Iris pigment epithelial cell (primary cell): ENCODE measurements around the gene HSD17B3.
"Not testable (repeated sequence)": the region's sequence is repeated elsewhere in the genome, so short reads cannot be mapped to it uniquely, and the experiment has no call there.

Experiments used
- DNase-seq: peaks from one replicate; pipeline ENCODE4 v3.0.0-alpha.2; 2011; ENCODE audit warnings: low read depth

Gene HSD17B3

DNA sequence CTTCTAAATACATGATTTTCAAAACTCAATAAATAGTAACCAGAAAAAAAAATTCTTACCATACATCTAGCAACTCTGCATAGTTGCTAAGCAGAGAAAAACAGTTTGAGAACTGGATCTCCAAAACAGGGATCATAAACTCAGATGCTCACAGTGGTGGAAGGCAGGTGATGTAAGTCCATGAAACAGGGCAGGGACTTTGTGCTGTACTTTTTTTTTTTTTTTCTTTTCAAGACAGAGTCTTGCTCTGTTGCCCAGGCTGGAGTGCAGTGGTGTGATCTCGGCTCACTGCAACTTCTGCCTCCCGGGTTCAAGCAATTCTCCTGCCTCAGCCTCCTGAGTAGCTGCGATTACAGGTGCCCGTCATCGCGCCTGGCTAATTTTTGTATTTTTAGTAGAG lies 5.0 kb upstream of the HSD17B3 start:
- DNase-seq: not testable (repeated sequence)

DNA sequence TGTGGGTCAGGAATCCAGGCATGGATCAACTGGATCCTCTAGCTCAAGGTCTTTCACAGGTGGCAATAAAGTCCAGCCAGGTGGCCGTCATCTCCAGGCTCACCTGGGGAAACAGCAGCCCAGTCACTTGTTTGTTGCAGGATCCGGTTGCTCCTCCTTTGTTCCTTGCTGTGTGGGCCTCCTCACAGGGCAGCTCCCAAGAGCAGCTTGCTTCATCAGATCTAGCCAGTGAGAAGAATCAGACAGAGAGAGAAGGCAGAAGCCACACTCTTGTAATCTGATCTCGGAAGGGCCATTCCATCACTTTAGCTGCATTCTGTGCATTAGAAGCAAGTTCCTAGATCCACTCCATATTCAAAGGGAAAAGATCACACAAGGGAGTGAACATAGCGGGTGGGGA lies 3.2 kb upstream of the HSD17B3 start:
- peak; percentile 39 for DNase-seq

DNA sequence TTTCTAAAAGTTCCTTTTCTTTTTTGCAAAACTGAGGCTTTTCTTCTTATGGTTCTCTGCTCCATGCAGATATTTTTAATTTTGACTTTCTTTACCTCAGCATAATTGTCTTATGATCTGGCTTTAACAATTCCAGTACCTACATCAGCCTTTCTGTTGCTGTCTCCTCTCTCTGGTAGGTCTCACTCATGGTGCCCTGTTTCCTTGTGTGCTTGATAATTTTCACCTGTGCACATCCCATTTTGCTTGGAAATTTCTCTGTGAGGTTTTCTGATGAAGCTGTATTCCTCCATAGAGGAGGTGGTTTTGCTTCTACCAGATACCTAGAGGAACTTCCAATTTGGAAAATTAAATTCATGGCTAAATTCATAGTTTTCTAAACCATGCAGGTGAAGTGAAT lies 2.3 kb upstream of the HSD17B3 start:
- DNase-seq: no peak

DNA sequence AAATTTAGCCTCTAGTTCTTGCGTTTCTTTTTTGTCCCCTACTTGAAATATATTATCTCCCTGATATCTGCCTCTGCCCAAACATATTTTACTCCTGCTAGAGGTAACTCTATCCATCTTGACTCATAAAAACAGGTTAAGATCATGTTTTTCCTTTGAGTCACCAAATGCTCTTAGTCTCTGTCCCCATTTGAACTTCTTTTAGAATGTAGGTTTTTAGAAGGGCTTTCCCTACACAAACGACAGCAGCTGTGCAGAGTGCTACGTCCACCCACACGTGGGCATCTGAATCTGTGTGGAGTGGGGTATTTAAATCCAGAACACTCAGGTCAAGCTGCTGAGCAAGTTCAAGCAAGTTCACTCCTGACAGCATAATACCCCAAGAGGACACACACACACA lies 2.2 kb downstream of the HSD17B3 start:
- DNase-seq: peak; percentile 70

DNA sequence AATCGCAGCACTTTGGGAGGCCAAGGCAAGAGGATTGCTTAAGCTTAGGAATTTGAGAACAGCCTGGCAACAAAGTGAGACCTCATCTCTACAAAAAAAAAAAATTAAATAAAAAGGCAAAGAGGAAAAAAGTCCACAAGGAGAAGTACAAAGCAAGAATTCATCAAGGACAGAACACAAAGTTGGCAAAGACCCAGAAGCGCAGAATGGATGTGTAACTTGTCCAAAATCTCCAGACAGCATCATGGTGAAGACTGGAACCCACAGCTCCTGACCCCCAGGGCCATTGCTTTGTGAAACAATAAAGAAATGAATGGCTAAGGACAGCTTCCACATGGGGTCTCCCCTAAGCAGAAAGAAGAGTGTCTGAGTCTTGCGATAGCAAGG lies 7.8 kb downstream of the HSD17B3 start:
- DNase-seq: no peak

DNA sequence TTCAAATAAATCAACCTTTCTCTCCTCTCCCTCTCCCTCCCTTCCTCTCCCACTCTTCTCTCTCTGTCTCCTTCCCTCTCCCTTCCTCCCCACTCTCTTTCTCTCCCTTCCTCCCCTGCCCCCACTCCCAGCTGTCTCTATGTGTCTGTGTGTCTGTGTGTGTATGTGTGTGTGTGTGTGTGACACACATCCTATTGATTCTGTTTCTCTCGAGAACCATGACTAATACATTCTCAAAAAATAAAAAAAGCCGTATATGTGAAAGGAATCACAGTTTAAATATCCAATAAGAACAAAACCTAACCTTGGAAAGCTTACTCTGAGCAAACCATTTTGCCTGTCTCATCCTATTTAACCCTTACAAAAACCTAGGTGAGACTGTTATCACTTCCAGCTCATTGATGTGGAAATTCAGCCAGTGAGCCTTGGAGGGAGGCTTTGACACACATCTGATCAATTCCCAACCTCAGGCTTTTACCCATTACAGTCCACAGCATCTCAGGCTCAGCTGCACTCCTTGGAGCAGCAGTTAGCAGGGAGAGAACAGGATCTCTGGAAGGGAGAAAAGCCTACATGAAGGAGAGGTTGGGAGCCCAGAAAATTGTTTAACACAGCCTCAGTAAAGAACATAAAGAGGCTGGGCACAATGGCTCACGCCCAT lies 8.3 kb downstream of the HSD17B3 start:
- DNase-seq: peak; percentile 65

DNA sequence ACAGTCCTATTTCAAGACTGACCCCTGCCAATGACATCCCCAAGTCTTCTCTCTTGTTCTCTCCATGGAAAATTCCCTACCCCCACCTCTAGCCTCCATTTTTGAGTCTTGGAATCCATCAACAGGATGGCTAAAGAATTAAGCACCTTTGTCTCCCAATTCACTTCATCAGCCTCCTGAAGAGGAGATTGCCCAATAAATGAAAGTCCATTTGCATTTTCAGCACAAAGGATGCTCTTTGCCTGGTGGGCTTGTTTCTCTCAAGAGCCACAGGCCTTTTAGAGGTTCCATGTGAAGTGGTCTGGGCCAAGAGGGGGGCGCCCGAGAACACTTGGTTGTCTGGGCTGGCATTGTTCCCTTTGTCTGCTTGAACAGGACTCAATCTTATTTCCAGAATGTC lies 12.6 kb downstream of the HSD17B3 start:
- no peak for DNase-seq

DNA sequence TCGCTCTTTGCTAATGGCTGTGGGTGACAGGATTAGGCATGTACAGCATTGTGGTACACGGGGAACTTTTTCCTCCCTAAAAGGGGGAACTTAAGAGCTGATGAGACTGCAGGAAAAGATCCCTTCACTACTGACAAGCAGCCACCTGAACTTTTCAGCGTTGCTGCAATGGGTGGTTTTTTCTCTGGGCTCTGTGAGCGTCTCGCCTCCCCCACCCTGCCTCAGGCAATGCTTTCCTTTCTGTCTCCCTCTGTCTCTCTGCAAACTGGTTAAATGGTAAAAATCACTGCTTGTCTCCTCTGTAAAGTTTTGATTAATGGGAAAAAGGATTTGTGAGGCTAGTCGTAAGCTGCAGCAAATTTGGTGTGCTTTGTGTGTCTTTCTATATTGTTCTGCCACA lies 20.3 kb downstream of the HSD17B3 start:
- no peak for DNase-seq

DNA sequence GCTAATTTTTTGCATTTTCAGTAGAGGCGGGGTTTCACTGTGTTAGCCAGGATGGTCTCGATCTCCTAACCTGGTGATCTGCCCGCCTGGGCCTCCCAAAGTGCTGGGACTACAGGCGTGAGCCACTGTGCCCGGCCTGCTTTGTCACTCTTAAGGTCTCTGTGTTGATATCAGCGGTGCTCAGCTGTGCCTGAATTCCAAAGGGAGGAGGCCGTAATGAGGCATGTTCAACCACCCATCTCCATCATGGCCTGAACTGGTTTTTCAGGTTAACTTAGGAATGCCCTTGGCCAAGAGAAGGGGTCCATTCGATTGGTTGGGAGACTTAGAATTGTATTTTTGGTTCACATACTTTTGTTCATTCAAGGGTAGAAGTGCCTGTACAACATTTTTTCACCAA lies 22.0 kb downstream of the HSD17B3 start:
- no peak for DNase-seq

DNA sequence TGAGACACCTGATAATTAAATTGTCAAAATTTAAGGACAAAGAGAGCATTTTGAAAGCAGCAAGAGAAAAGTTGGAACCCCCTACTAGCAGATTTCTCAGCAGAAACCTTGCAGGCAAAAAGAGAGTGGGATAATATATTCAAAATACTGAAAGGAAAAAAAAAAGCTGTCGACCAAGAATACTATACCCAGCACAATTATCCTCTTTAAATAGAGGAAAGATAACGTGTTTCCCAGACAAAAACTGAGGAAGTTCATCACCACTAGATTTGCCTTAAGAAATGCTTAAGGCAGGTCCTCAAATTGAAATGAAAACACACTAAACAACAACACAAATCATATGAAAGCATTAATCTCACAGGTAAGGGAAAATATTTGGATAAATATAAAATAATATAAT lies 27.0 kb downstream of the HSD17B3 start:
- DNase-seq: no peak

DNA sequence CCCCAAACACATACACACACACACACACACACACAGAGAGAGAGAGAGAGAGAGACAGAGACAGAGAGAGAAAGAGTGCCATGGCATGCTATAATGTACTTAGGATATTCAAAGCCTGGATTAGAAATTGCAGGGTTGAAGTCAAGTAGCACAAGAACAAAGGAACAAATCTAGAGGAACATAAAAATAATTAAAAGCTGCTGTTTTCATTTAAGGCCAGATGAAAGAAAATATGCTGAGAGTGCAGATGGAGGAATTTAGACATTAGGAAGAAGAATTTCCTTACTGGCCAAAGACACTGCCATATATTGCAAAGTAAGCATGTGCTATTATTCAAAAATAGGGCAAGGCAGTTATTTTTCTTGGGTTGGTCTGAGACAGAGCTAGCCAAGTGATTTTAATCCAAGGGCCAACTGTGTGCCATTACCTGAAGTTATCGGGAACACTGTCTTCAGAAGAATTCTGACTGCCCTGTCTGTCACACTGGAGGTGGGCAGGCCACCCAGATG lies 31.7 kb downstream of the HSD17B3 start:
- no peak for DNase-seq

DNA sequence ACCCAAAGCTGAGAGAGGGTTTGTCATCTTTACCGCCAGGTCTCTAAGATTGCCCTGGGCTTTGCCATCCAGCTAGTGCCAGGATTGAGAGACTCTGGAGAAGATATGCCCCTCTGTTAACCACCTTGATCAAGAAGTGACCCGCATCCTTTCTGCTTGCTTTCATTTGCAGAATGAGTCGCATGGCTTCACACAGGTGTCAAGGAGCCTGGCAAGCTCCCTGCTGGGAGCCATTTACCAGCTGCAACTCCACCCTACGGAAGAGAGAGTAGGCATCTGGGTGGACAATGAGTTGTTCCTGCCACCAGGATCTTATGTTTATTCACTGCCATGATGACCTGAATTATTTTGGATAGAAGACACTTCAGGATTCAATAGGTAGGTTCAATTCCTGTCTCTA lies 43.0 kb downstream of the HSD17B3 start:
- no peak for DNase-seq

DNA sequence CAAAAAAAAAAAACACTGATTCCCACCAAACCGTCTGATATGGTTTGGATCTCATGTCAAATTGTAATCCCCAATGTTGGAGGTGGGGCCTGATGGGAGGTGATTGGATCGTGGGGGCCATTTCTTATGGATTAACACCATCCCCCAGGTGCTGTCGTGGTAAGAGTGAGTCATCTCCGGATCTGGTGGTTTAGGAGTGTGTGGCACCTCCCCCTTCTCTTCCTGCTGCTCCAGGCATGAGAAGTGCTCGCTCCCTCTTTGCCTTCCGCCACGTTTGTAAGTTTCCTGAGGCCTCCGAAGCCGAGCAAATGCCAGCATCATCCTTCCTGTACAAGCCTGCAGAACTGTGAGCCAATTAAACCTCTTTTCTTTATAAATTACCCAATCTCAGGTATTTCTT lies 45.2 kb downstream of the HSD17B3 start:
- DNase-seq: peak; percentile 61

DNA sequence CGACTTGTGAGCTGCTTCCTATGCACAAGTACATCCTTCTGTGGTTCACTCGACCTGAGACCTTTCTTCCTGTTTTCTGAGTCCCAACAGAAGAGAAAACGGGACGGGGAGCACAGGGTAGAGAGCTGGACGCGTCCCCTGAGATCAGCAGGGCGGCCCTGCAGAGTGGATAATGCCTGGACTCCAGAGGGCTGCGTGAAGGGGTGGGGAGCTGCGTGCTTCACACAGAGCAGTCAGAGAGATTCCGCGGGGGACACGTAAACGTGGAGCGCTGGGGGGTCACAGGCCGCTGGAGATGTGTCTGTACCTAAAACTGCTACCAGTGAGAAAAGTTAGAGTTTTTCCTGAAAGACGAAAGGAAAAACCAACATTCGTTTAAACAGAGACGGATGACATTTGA lies 46.3 kb downstream of the HSD17B3 start:
- DNase-seq: no peak

DNA sequence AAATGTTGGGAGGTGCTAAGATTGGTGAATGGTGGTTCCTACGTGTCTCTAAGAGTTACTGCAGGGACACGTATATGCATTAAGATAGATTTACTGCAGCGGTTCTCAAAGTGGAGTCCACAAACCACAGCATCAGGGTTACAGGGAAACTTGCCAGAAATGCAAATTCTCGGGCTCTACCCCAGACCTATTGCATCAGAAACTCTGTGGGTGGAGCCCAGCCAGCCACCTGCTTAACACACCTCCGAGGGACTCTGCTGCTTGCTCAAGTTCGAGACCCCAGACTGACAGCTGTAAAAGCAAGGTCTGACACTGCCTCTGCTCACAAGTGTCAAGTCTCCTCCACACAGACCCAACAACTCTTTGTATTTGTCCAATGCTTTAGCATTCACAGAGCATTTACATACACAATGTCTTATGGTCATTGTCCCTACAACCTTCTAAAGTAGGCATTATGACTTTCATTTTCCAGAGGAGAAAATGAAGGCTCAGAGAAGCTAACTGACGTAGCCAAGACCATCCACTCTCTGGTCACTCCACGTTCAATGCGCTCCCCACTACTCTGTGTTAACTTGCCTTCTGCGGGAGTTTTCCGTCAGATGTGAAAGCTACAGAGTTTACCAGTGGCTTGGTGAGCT lies 48.8 kb downstream of the HSD17B3 start:
- no peak for DNase-seq

DNA sequence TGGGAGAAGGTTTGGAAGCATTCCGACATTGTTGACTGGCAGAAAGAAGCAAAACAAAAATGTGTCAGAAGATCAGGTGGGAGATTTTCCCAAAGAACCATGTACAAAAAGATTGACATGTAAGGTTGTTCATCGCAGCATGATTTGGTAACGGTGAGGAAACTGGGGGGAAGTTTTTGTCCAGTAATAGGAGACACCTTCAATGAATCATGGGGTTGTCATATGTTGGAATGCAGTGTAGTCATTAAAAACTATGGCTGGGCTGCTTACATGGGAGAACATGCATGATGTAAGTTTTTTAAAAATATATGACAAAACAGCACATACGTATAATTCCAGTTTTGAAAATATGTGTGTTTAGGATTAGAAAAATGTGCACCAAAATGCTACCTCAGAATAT lies 50.5 kb downstream of the HSD17B3 start:
- DNase-seq: peak; percentile 16

DNA sequence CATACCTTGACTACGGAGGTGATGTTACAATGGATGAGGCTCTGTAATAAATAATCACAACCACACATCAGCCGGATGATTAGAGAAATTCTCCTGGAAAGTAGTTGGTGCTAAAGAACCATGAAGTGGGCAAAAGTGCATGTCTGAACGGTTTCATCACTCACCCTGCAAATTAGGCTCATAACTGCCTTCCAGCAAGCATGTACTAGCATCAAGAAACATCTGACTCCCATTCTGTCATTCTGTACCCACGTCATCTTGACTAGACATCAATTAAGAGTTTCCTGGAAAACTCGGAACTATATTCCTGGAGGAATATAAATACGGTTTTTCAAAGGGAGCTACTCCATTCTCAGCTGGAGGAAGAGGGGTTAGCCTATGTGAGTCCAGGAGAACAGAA lies 52.2 kb downstream of the HSD17B3 start:
- no peak for DNase-seq

DNA sequence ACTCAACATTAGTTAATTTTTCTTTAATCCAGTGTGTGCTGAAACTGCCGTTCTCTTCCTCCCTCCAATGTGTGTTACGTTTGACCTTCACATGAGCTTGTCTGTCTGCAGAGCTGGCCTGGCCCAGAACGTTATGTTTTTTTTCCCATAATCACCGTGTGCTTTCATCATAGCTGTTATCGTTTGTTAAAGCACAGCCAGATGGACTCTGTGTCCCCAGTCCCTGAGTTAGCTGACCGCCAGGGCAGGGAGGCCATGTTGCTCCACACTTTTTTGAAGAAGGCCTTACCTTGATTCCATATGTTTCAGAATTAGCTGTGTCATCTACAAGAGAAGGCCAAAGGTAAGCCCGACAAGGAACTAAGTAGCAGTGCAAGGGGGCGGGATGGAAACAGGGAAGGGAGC lies 55.7 kb downstream of the HSD17B3 start:
- no peak for DNase-seq

DNA sequence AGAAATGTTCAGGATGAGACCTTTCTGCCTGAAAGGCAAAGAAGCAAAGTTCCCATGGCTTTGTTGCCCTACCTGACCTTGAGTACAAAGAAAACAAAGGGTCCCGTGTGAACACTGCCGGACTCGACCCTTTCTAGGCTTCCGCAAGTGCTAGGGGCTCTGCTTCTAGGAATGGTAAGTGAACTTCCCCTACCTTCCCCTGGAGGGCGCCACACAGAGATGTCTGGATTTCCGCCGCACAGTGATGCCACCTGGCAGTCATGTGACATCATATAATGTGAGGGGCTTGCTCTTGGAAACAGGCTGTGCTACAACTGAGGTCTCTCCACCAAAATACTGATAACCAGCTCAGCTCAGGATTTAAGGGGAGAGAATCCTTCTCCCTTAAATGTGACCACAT lies 56.6 kb downstream of the HSD17B3 start:
- no peak for DNase-seq

DNA sequence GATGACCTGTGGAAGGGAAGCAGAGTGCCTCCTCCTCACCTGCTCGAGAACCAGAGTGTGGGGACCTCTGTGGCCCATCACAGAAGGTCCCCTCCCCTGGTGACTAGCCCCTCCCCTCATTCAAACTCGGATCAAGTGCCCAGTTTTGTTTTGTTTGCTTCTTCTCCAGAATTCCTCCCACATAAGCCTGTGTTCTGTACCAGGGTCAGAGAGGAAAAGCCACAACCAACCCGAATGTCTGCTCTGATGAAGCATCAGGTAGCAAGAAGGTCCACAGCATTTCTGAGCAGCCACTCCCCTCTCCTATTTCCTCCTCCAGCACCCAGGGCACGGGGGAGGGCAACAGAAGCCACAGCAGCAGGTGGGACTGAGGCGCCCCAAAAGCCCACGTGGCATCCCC lies 58.2 kb downstream of the HSD17B3 start:
- DNase-seq: no peak

DNA sequence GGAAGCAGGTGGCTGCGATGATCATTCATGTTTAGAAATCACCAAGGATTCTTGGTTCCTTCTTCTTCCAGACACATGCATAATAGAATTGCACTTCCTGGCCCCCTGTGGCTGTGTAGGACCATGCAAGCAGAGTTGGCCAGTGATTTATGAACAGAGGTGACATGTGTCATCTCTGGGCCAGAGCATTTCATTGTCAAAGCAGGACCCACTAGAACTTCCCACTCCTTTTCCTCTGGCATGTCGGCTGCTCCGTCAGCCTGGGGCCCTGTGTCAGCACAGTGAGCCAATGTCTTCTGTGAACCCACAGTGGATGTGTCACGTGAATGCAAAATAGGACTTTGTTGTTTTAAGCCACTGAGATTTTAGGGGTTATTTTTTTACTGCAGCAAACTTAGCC lies 59.2 kb downstream of the HSD17B3 start:
- DNase-seq: no peak

DNA sequence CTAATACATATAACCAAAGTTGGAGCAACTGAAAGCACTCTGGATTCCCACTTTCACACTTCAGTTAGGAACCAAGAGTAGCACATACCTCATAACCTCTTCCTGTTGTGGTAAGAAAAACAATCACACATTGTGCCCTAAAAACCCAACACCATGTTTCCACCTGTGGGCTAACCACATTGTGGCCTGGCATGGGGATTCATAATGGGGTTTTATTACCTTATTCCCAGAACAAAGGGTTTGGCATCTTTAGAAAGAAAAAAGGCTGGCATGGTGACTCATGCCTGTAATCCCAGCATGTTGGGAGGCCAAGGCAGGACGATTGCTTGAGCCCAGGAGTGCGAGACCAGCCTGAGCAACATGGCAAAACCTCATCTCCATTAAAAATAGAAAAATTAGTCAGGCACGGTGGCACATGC lies 60.6 kb downstream of the HSD17B3 start:
- DNase-seq: no peak

DNA sequence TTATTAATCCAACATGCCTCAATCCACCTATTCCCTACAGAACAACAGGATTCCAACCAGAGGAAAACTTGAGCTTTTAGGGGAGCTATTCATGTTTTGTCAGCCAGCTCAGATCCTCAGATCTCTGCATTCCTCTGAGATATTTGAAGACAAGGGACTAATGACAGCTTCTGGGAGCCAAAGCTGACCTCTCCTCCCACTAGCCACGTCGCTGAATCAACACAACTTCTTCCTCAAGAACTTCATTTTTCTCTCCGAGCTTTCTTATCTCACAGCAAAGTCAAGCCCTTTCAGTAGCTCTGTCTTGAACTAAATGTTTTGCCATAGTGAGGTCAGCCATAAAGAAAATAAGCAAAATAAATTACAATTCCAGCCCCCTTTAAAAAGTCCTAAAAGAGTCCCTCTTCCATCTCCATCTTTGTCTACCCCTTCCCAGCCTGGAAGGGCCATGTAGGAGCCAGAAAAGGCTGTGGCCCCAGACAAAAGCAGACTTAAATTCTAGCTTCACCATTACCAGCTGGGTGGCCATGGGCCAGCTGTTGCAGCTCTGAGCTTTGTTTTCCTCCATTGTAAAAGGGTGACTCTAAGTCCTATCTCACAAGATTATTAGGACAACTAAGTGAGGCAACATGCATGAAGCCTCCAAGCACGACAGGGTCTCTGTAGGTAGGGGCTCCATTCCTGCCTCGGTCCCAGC lies 65.0 kb downstream of the HSD17B3 start:
- DNase-seq: no peak
